Caco-2 (cell line): ENCODE data around the gene SLC4A4. TPM values are rescaled to one million over a fixed set of nuclear protein-coding genes. Genes with fewer than 3 reads are reported as not detected.
A peak's percentile ranks its signal among the peaks of the same experiment; 100 is the strongest.

Source experiments
- BruUV-seq: library from RNA; stranded (reverse); fragments of 400-500 nt; replicated peaks from 2 replicates; lab custom pipeline; 2021; lab: Mats Ljungman, UMichigan
- CTCF ChIA-PET: fragments of 300-600 bp; sonication (Branson Sonifier 250); formaldehyde crosslinking; loops from one replicate; lab custom pipeline; 2022; ENCODE audit warnings: antibody characterized with exemption; lab: Charles Lee
- POLR2A ChIA-PET: fragments of 300-600 bp; sonication (Branson Sonifier 250); formaldehyde crosslinking; loops from one replicate; lab custom pipeline; 2022; ENCODE audit warnings: antibody characterized with exemption; lab: Charles Lee
- DNase-seq, 2 experiments: peaks; one replicate each; pipeline versions ENCODE4 v3.0.0 to v3.0.0-alpha.2; 2020 to 2022
- H3K27me3 ChIP-seq: replicated peaks from 2 replicates; pipeline ENCODE4 v1.6.0; 2011; ENCODE audit warnings: low read length; ENCODE audit not compliant: control insufficient read depth, insufficient read depth
- H3K36me3 ChIP-seq: 2 replicates; pipeline ENCODE4 v1.5.1; 2011; ENCODE audit warnings: low read length; ENCODE audit not compliant: control insufficient read depth, insufficient read depth
- H3K4me1 ChIP-seq: fragments of 250-450 bp; sonication (Bioruptor Pico); 2 replicates; pipeline ENCODE4 v1.5.1; 2020; ENCODE audit warnings: mild to moderate bottlenecking
- H3K4me3 ChIP-seq: 2 replicates; pipeline ENCODE4 v1.5.1; 2011; ENCODE audit warnings: low read depth, mild to moderate bottlenecking, control low read depth, low read length
- H3K9me3 ChIP-seq: fragments of 250-450 bp; sonication (Bioruptor Pico); 2 replicates; pipeline ENCODE4 v1.5.1; 2020; ENCODE audit warnings: mild to moderate bottlenecking, moderate library complexity
- H3K27ac Mint-ChIP-seq: one replicate; pipeline ENCODE4 v1.8.0; 2022; ENCODE audit warnings: mixed read lengths; ENCODE audit not compliant: unreplicated experiment
- H3K27me3 Mint-ChIP-seq: one replicate; pipeline ENCODE4 v1.8.0; 2022; ENCODE audit warnings: mixed read lengths; ENCODE audit not compliant: insufficient read depth, unreplicated experiment
- H3K36me3 Mint-ChIP-seq: one replicate; pipeline ENCODE4 v1.8.0; 2022; ENCODE audit warnings: mild to moderate bottlenecking, mixed read lengths; ENCODE audit not compliant: insufficient read depth, unreplicated experiment
- H3K4me1 Mint-ChIP-seq: one replicate; pipeline ENCODE4 v1.8.0; 2022; ENCODE audit warnings: low read depth, mixed read lengths; ENCODE audit not compliant: unreplicated experiment
- H3K4me3 Mint-ChIP-seq: one replicate; pipeline ENCODE4 v1.8.0; 2022; ENCODE audit warnings: mild to moderate bottlenecking, moderate library complexity, mixed read lengths; ENCODE audit not compliant: unreplicated experiment
- H3K9me3 Mint-ChIP-seq: one replicate; pipeline ENCODE4 v1.8.0; 2022; ENCODE audit warnings: mixed read lengths; ENCODE audit not compliant: unreplicated experiment
- CTCF ChIP-seq, 2 experiments: fragments of 200-600 bp in 1 of 2; IDR thresholded peaks; 1 replicate in 1 of 2; 2 replicates in 1 of 2; pipeline versions ENCODE4 v1.5.1 to v1.8.0; 2011 to 2022; ENCODE audit warnings: antibody characterized with exemption in 1 of 2, control low read depth in 1 of 2, inconsistent platforms in 1 of 2, low read depth in 1 of 2, low read length in 1 of 2, mild to moderate bottlenecking in 1 of 2, moderate library complexity in 1 of 2; ENCODE audit not compliant: insufficient read depth in 1 of 2, severe bottlenecking in 1 of 2, unreplicated experiment in 1 of 2
- intact Hi-C: fragments of 100-400 bp; cut with micrococcal nuclease; formaldehyde crosslinking; loops from one replicate; pipeline ENCODE4 v1.10.0; 2022; ENCODE audit not compliant: unreplicated experiment
- total RNA-seq: library from RNA; stranded (reverse); gene quantifications from 2 replicates; pipeline ENCODE4 v1.2.3, GENCODE V29; 2022

SLC4A4 gene
- total RNA-seq, 1 experiment from 2014 or later, result 0.29 TPM

GRCh38 chr4:71607780-71608677, 269.2 kb downstream of the SLC4A4 start:
- Histone ChIP-seq H3K36me3 (no peaks in the 10 kb centered on the region), H3K4me1 (peaks cover 31% of the 10 kb centered on the region), H3K9me3 (no peaks in the 10 kb centered on the region), H3K27me3 (no peaks in the 10 kb centered on the region), H3K4me3 (no peak overlapping the region)
- no TSS peak for BruUV-seq
- POLR2A ChIA-PET, result interaction anchor here (0.7 kb wide), 1 partner anchor 250 kb away, joined by 3 read pairs; no protein-coding TSS in a partner anchor
- no peak for TF ChIP-seq CTCF (IDR thresholded peaks at IDR 0.05; ENCODE audit: insufficient read depth in 1 of 2, low read depth in 1 of 2, low read length in 1 of 2, severe bottlenecking in 1 of 2, unreplicated experiment in 1 of 2)
- H3K36me3 Mint-ChIP-seq, result peaks cover 11% of the 10 kb centered on the region
- H3K4me1 Mint-ChIP-seq, result peaks cover 37% of the 10 kb centered on the region
- H3K27me3 Mint-ChIP-seq, result no peaks in the 10 kb centered on the region
- H3K4me3 Mint-ChIP-seq, result peak overlapping the region; percentile 51
- H3K9me3 Mint-ChIP-seq, result peaks cover 29% of the 10 kb centered on the region
- intact Hi-C loops, result no loop called here
- peak overlapping the region; percentile 93 for H3K27ac Mint-ChIP-seq
- peak in 1 of 2 experiments; percentile 29 for DNase-seq
- CTCF ChIA-PET, result no interaction called here

- Mint-ChIP-seq H3K27me3 (no peaks in the 10 kb centered on the region), H3K4me1 (peaks cover 37% of the 10 kb centered on the region), H3K36me3 (peaks cover 11% of the 10 kb centered on the region), H3K27ac (peak overlapping the region; percentile 93), H3K9me3 (peaks cover 29% of the 10 kb centered on the region), H3K4me3 (peak overlapping the region; percentile 51)
- CTCF ChIA-PET, result no interaction called here
- intact Hi-C loops, result no loop called here
- TF ChIP-seq CTCF (IDR thresholded peaks at IDR 0.05; ENCODE audit: insufficient read depth in 1 of 2, low read depth in 1 of 2, low read length in 1 of 2, severe bottlenecking in 1 of 2, unreplicated experiment in 1 of 2), result no peak
- TSS peak; percentile 83 for BruUV-seq
- no peaks in the 10 kb centered on the region for H3K27me3 ChIP-seq
- H3K4me3 ChIP-seq, result no peak overlapping the region
- H3K36me3 ChIP-seq, result no peaks in the 10 kb centered on the region
- no peaks in the 10 kb centered on the region for H3K9me3 ChIP-seq
- no peak for DNase-seq
- POLR2A ChIA-PET, result no interaction called here
- H3K4me1 ChIP-seq, result peaks cover 31% of the 10 kb centered on the region
Observed at GRCh38 chr4:71608678-71609071, 269.9 kb downstream of the SLC4A4 start.

GRCh38 chr4:71609167-71609566, 270.3 kb downstream of the SLC4A4 start:
- Histone ChIP-seq H3K27me3 (no peaks in the 10 kb centered on the region), H3K4me3 (no peak overlapping the region), H3K4me1 (peaks cover 31% of the 10 kb centered on the region), H3K36me3 (no peaks in the 10 kb centered on the region), H3K9me3 (no peaks in the 10 kb centered on the region)
- CTCF ChIA-PET, result no interaction called here
- no TSS peak for BruUV-seq
- H3K4me1 Mint-ChIP-seq, result peaks cover 37% of the 10 kb centered on the region
- no peak overlapping the region for H3K4me3 Mint-ChIP-seq
- intact Hi-C loops, result no loop called here
- DNase-seq, result no peak
- peaks cover 29% of the 10 kb centered on the region for H3K9me3 Mint-ChIP-seq
- no peak overlapping the region for H3K27ac Mint-ChIP-seq
- POLR2A ChIA-PET, result no interaction called here
- H3K27me3 Mint-ChIP-seq, result no peaks in the 10 kb centered on the region
- no peak for TF ChIP-seq CTCF (IDR thresholded peaks at IDR 0.05; ENCODE audit: insufficient read depth in 1 of 2, low read depth in 1 of 2, low read length in 1 of 2, severe bottlenecking in 1 of 2, unreplicated experiment in 1 of 2)
- H3K36me3 Mint-ChIP-seq, result peaks cover 11% of the 10 kb centered on the region
